Chondrocyte (in vitro differentiated cells): ENCODE measurements around the gene PPFIBP2. TPM values are rescaled to one million over a fixed set of nuclear protein-coding genes. Genes with fewer than 3 reads are reported as not detected.

Source experiments
- DNase-seq: peaks from one replicate; pipeline ENCODE4 v3.0.0; 2021; ENCODE audit warnings: mixed read lengths, low spot score
- H3K27ac Mint-ChIP-seq: one replicate; pipeline ENCODE4 v1.8.0; 2021; ENCODE audit warnings: mild to moderate bottlenecking, moderate library complexity, mixed read lengths; ENCODE audit not compliant: unreplicated experiment
- H3K27me3 Mint-ChIP-seq: 2 replicates; pipeline ENCODE4 v1.8.0; 2021; ENCODE audit warnings: low read depth, mixed read lengths
- H3K36me3 Mint-ChIP-seq: 2 replicates; pipeline ENCODE4 v1.8.0; 2021; ENCODE audit warnings: low read depth, mixed read lengths
- H3K4me1 Mint-ChIP-seq: 2 replicates; pipeline ENCODE4 v1.8.0; 2021; ENCODE audit warnings: low read depth, mild to moderate bottlenecking, mixed read lengths
- H3K4me3 Mint-ChIP-seq: one replicate; pipeline ENCODE4 v1.8.0; 2021; ENCODE audit warnings: mild to moderate bottlenecking, moderate library complexity, mixed read lengths; ENCODE audit not compliant: unreplicated experiment
- H3K9me3 Mint-ChIP-seq: 2 replicates; pipeline ENCODE4 v1.8.0; 2021; ENCODE audit warnings: low read depth, mixed read lengths
- total RNA-seq: library from RNA; stranded (reverse); gene quantifications from 3 replicates; pipeline ENCODE4 v1.2.1, GENCODE V29; 2021
- TF ChIP-seq, protein P1 (sequence below): fragments of 200-600 bp; sonication (generic); IDR thresholded peaks from 2 replicates; pipeline ENCODE4 v1.5.0; 2021; ENCODE audit warnings: antibody characterized with exemption, mild to moderate bottlenecking, moderate library complexity

PPFIBP2 gene
- total RNA-seq, 1 donor from 2014 or later, result 90.8 TPM

DNA sequence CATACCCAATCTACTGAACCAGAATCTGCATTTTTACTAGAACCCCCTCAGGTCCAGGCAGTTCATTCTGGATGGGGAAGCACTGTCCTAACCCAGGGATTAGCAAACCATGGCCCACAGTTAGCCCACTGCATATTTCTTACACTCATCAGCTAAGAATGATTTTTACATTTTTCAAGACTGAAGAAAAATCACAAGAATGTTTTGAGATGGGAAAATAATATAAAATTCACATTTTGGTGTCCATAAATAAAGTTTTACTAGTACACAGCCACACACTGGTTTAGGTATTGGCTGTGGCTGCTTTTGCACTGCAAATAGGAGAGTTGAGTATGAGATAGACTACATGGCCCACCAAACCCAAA, 59.4 kb downstream of the PPFIBP2 start:
- H3K4me3 Mint-ChIP-seq, result no peak overlapping the region
- peak overlapping the region; percentile 87 for H3K27ac Mint-ChIP-seq
- H3K4me1 Mint-ChIP-seq, result peaks cover 67% of the 10 kb centered on the region

DNA sequence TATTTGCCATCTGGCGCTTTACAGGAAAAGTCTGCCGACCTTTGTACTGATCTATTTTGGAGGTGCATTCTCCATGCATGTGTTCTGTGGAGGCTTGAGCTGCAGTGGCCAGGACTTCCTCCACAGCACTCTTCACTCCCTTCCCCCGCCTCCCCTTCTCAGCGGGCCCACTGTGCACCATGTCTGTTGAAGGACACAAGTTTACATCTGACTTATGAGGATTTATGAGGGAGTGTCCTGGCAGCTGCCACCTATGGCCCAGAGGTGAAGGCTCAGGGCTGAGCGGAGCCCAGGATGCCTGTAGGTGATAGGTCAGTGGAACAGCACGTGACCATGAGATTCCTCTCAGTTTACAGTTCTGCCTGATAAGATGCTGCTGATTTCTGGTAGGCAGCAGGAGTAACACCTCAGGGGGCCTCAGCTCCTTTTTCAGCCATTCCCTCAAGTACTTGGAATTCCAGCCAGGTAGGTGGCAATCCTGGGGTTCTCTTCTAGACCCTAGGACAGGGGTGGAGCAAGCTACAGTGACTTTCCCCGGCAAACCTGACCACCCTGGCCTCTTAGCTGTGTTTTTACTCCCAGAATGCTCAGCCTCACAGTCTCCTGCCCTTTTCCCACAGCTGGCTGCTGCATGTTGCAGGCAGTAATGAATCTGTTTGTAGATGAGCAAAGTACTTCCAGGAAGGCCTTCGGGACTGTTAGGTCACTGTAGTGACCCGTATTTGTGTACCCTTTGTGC, 59.9 kb downstream of the PPFIBP2 start:
- peaks cover 73% of the 10 kb centered on the region for H3K4me1 Mint-ChIP-seq
- no peak overlapping the region for H3K4me3 Mint-ChIP-seq
- no peak for DNase-seq
- H3K36me3 Mint-ChIP-seq, result no peaks in the 10 kb centered on the region
- peak overlapping the region; percentile 87 for H3K27ac Mint-ChIP-seq
- TF ChIP-seq, protein P1, sequence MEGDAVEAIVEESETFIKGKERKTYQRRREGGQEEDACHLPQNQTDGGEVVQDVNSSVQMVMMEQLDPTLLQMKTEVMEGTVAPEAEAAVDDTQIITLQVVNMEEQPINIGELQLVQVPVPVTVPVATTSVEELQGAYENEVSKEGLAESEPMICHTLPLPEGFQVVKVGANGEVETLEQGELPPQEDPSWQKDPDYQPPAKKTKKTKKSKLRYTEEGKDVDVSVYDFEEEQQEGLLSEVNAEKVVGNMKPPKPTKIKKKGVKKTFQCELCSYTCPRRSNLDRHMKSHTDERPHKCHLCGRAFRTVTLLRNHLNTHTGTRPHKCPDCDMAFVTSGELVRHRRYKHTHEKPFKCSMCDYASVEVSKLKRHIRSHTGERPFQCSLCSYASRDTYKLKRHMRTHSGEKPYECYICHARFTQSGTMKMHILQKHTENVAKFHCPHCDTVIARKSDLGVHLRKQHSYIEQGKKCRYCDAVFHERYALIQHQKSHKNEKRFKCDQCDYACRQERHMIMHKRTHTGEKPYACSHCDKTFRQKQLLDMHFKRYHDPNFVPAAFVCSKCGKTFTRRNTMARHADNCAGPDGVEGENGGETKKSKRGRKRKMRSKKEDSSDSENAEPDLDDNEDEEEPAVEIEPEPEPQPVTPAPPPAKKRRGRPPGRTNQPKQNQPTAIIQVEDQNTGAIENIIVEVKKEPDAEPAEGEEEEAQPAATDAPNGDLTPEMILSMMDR, result no peak
- H3K9me3 Mint-ChIP-seq, result no peaks in the 10 kb centered on the region
- no peaks in the 10 kb centered on the region for H3K27me3 Mint-ChIP-seq

More for the DNA sequence above, 59.4 kb downstream of the PPFIBP2 start:
- no peak for DNase-seq
- Mint-ChIP-seq H3K27me3 (no peaks in the 10 kb centered on the region), H3K9me3 (no peaks in the 10 kb centered on the region), H3K36me3 (peaks cover under 1% of the 10 kb centered on the region)
- TF ChIP-seq, protein P1, result no peak

DNA sequence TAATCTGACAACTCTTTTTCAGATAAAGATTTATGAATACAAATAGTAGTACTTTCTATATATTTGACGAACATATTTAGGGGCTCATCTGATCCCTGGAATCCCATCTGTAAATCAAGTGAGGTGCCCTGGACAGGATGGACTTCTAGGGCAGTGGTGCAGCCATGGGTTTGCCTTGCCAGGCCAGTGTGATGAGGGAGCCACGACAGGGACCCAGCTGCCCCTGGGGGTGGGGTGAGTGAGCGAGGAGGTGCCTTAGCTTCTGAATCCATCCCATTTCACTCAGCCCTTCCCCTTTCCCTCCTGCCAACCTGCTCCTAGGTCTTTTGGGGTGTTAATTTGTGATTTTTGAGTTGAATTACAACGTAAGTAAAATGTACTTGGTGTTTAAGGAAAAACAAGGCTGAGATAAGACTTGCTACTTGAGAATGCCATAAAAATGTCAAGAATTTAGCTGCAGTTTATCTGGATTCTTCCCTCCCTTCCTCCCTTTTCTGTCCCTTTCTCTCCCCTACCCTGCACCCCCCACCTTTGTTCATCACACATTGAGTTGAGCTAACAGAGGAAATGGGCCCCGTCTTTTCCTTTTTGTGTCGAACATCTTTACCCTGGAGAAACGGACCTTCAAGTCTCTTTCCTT, 60.8 kb downstream of the PPFIBP2 start:
- peak overlapping the region; percentile 85 for H3K27ac Mint-ChIP-seq
- DNase-seq, result no peak
- peaks cover 82% of the 10 kb centered on the region for H3K4me1 Mint-ChIP-seq
- no peaks in the 10 kb centered on the region for H3K27me3 Mint-ChIP-seq
- TF ChIP-seq, protein P1, result no peak
- H3K9me3 Mint-ChIP-seq, result no peaks in the 10 kb centered on the region
- H3K36me3 Mint-ChIP-seq, result no peaks in the 10 kb centered on the region
- H3K4me3 Mint-ChIP-seq, result no peak overlapping the region

DNA sequence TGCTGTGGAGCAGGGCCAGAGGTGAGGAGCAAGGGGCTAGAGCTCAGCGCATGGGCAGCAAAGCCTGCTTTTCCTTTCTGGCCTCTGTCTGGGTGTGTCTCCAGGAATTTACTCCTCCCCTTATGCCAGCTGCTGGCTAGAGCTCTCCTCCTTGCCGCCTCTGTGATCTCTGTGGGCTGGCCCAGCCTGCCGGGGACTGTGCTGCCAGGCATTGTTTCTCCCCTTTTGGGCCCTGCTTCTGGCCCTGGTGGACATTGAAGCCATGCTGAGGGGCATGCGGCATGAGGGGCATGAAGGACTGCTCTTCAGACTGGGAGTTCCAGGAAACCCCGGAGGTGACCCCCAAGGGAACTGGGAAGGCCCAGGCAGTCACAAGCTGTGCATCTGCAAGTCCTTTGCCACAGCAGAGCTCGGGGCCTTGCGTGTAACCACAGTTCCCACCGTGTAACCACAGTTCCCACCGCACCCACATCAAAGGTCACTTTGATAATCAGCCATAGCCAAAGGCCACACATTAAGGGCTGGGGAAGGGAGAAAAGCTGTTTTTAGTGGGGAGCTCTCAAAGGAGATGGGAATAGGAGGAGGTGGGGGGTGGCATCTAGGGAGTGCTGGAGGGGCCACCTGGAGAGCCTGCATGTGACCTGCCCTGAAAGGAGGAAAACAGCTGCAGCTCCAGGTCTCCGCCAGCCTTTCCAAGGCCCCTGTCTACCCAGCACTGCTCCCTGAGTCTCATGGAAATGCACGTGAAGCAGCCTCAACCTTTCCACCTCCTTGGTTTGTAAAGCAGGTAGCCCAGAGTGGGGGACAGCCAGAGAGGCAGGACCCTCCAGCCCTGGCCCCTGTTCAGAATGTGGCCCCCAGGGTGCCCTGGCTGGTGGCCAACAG, 62.3 kb downstream of the PPFIBP2 start:
- TF ChIP-seq, protein P1, result no peak
- H3K27ac Mint-ChIP-seq, result peak overlapping the region; percentile 99
- no peaks in the 10 kb centered on the region for H3K27me3 Mint-ChIP-seq
- no peaks in the 10 kb centered on the region for H3K9me3 Mint-ChIP-seq
- no peaks in the 10 kb centered on the region for H3K36me3 Mint-ChIP-seq
- peaks cover 96% of the 10 kb centered on the region for H3K4me1 Mint-ChIP-seq
- DNase-seq, result no peak
- H3K4me3 Mint-ChIP-seq, result peak overlapping the region; percentile 88

DNA sequence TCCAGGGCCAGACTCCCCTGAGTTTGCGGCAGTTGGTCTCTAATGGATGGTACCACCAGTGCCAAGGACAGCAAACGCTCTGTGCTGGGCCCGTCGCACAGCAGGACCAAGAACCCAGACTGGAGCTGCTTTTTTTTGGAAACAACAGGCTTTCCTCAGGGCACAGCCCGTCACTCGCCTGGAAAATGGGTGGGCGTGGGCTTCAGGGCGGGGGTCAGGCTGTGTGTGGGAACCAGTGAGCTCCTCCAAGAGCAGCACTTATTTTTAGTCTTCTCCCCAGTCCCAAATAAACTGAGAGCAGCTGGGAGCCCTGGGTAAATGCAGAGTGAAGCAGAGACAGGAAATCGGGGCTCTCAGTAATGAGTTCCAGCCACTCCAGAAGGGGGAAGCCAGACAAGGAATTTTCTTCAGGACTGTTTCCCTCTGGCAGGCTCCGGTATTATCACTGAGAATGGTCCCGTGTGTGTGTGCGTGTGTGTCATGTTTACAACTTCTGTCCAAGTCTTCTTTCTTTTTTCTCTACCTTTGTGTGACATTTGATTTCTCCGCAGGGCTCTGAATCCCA, 63.0 kb downstream of the PPFIBP2 start:
- TF ChIP-seq, protein P1, result no peak
- DNase-seq, result no peak
- H3K27ac Mint-ChIP-seq, result peak overlapping the region; percentile 99
- H3K27me3 Mint-ChIP-seq, result no peaks in the 10 kb centered on the region
- no peaks in the 10 kb centered on the region for H3K36me3 Mint-ChIP-seq
- no peaks in the 10 kb centered on the region for H3K9me3 Mint-ChIP-seq
- peak overlapping the region; percentile 88 for H3K4me3 Mint-ChIP-seq
- peaks cover 98% of the 10 kb centered on the region for H3K4me1 Mint-ChIP-seq
